K562 (cell line): ENCODE data around the gene SP140L.

Experiments used
- CBFB ChIP-seq: sonication (generic); formaldehyde crosslinking; IDR thresholded peaks from 2 replicates; pipeline ENCODE4 v1.4.0; 2020; ENCODE audit warnings: mild to moderate bottlenecking, missing genetic modification reagents
- CEBPB ChIP-seq: fragments of 450-650 bp; IDR thresholded peaks from 2 replicates; pipeline ENCODE4 v1.6.1; 2016; ENCODE audit warnings: missing genetic modification characterization, missing compliant biosample characterization
- EZH2 ChIP-seq: IDR thresholded peaks from 2 replicates; pipeline ENCODE4 v1.6.1; 2012; ENCODE audit warnings: low read depth, mild to moderate bottlenecking, inconsistent platforms, low read length, borderline replicate concordance
- POLR2A ChIP-seq: fragments of 450-650 bp; conservative IDR thresholded peaks from 2 replicates; pipeline ENCODE4 v1.6.1; 2016
- SPI1 ChIP-seq: IDR thresholded peaks from 2 replicates; pipeline ENCODE4 v1.6.1; 2011; ENCODE audit warnings: low read depth, low read length, control low read depth, borderline replicate concordance
- SUPT5H ChIP-seq: fragments of 450-650 bp; IDR thresholded peaks from 2 replicates; pipeline ENCODE4 v1.6.1; 2016
- TBP ChIP-seq: optimal IDR thresholded peaks from 2 replicates; pipeline ENCODE3; 2011; ENCODE audit warnings: low read depth, low read length, improper control_type of control experiment
- TRIM24 ChIP-seq, 2 experiments: fragments of 450-650 bp; IDR thresholded peaks; 2 replicates each; pipeline ENCODE4 v1.6.1; 2016
- ZNF282 ChIP-seq: sonication (generic); formaldehyde crosslinking; IDR thresholded peaks from 2 replicates; pipeline ENCODE4 v1.8.1; 2023; ENCODE audit warnings: missing genetic modification reagents
- TF ChIP-seq, protein P1 (sequence below), 3 experiments: IDR thresholded peaks in 2 of 3; conservative IDR thresholded peaks in 1 of 3; 2 replicates each; pipeline ENCODE4 v1.5.1; 2011 to 2012; ENCODE audit warnings: low read length in 3 of 3, mild to moderate bottlenecking in 3 of 3, control low read depth in 2 of 3, improper control_type of control experiment in 1 of 3, inconsistent platforms in 1 of 3, low read depth in 1 of 3, mixed read lengths in 1 of 3, moderate library complexity in 1 of 3; ENCODE audit not compliant: insufficient read depth in 2 of 3

DNA sequence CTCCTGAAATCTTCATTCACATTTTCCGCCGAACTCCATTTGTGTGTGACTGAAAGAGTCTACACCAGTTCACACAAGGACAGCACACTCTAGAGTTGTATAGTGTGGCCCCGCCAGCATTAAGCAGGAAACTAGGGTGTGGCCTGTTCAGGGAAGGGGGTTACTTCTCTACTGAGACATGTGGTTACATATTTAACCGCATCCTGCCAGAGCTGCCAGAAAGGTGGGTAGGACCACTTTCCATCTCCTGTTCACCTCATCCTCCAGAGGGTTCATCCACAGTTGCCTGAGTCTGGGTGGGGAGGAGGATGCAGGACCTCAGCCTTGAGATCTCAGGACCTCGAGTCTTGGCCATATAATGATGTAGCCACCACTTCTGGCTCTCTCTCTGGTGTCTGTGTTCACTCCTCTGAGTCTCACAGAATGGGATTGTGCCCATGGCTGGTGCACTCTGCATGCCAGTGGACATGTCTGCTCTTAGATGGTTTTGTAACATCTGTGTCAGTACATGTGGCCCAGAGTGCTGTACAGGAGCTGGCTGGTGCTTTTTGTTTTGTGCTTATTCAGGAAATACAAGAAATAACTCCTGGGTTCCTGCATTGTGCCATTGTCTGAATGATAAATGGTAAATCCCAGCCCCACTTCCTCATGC, 7.7 kb upstream of the SP140L start:
- TF ChIP-seq CEBPB (tag) (no peak), SPI1 (no peak), TBP (no peak), CBFB (no peak), ZNF282 (no peak), EZH2 (no peak), TRIM24 (IDR thresholded peaks at IDR 0.05) (no peak), SUPT5H (no peak), POLR2A (no peak)
- TF ChIP-seq, protein P1, sequence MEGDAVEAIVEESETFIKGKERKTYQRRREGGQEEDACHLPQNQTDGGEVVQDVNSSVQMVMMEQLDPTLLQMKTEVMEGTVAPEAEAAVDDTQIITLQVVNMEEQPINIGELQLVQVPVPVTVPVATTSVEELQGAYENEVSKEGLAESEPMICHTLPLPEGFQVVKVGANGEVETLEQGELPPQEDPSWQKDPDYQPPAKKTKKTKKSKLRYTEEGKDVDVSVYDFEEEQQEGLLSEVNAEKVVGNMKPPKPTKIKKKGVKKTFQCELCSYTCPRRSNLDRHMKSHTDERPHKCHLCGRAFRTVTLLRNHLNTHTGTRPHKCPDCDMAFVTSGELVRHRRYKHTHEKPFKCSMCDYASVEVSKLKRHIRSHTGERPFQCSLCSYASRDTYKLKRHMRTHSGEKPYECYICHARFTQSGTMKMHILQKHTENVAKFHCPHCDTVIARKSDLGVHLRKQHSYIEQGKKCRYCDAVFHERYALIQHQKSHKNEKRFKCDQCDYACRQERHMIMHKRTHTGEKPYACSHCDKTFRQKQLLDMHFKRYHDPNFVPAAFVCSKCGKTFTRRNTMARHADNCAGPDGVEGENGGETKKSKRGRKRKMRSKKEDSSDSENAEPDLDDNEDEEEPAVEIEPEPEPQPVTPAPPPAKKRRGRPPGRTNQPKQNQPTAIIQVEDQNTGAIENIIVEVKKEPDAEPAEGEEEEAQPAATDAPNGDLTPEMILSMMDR (IDR thresholded peaks at IDR 0.05 in 2 of 3, conservative IDR thresholded peaks at IDR 0.05 in 1 of 3; ENCODE audit: insufficient read depth in 2 of 3, low read depth in 1 of 3, low read length in 3 of 3), result no peak
